Smooth muscle cell (in vitro differentiated cells): ENCODE results near the gene BTBD2. TPM values are rescaled to one million over a fixed set of nuclear protein-coding genes. Genes with fewer than 3 reads are reported as not detected.

Source experiments
- DNase-seq: peaks from one replicate; lab custom pipeline; 2025; ENCODE audit not compliant: unreplicated experiment; lab: John Stamatoyannopoulos, UW
- H2AFZ ChIP-seq: fragments of 200-600 bp; sonication (generic); 2 replicates; pipeline ENCODE4 v1.6.0; 2016; ENCODE audit warnings: antibody characterized with exemption, low read depth, mild to moderate bottlenecking
- H3F3A ChIP-seq: fragments of 200-600 bp; sonication (generic); 2 replicates; pipeline ENCODE4 v1.6.0; 2017; ENCODE audit warnings: antibody characterized with exemption, low read depth
- H3K27ac ChIP-seq: fragments of 200-600 bp; sonication (generic); 2 replicates; pipeline ENCODE4 v1.5.1; 2016; ENCODE audit warnings: low read depth, mild to moderate bottlenecking
- H3K27me3 ChIP-seq: fragments of 200-600 bp; sonication (generic); 2 replicates; pipeline ENCODE4 v1.6.1; 2016; ENCODE audit warnings: low read depth, mild to moderate bottlenecking
- H3K36me3 ChIP-seq: fragments of 200-600 bp; sonication (generic); 2 replicates; pipeline ENCODE4 v1.5.1; 2016; ENCODE audit warnings: low read depth
- H3K4me1 ChIP-seq: fragments of 200-600 bp; sonication (generic); 2 replicates; pipeline ENCODE4 v1.5.1; 2016; ENCODE audit warnings: low read depth
- H3K4me2 ChIP-seq: fragments of 200-600 bp; sonication (generic); 2 replicates; pipeline ENCODE4 v1.6.0; 2016; ENCODE audit warnings: mild to moderate bottlenecking
- H3K4me3 ChIP-seq: fragments of 200-600 bp; sonication (generic); 2 replicates; pipeline ENCODE4 v1.5.1; 2016; ENCODE audit warnings: mild to moderate bottlenecking
- H3K79me2 ChIP-seq: fragments of 200-600 bp; sonication (generic); 2 replicates; pipeline ENCODE4 v1.6.0; 2016; ENCODE audit warnings: low read depth, mild to moderate bottlenecking
- H3K9ac ChIP-seq: fragments of 200-600 bp; sonication (generic); 2 replicates; pipeline ENCODE4 v1.6.0; 2016; ENCODE audit warnings: low read depth
- H3K9me3 ChIP-seq: fragments of 200-600 bp; sonication (generic); replicated peaks from 2 replicates; pipeline ENCODE4 v1.5.1; 2016; ENCODE audit warnings: low read depth
- H4K20me1 ChIP-seq: fragments of 200-600 bp; sonication (generic); 2 replicates; pipeline ENCODE4 v1.6.0; 2016; ENCODE audit warnings: low read depth
- WGBS: methylation state at CpG from one replicate; pipeline ENCODE4 v1.1.7; 2016; ENCODE audit warnings: low lambda C conversion rate; 5-methylcytosine and 5-hydroxymethylcytosine counted together
- polyA plus RNA-seq: library from polyadenylated mRNA; unstranded; fragments of >200 nt; fragmentation: Nextera tagmentation; extraction: Ambion mirVana; gene quantifications from 2 replicates; pipeline ENCODE4 v1.2.1, GENCODE V29; 2016
- total RNA-seq: library from RNA; depleted of rRNA; stranded (reverse); fragments of >200 nt; gene quantifications from 2 replicates; pipeline ENCODE4 v1.2.3, GENCODE V29; 2014
- TF ChIP-seq, protein P1 (sequence below): fragments of 200-600 bp; sonication (generic); IDR thresholded peaks from 2 replicates; pipeline ENCODE4 v1.5.1; 2017; ENCODE audit warnings: borderline replicate concordance, mild to moderate bottlenecking, antibody characterized with exemption; ENCODE audit not compliant: insufficient read depth, poor library complexity, severe bottlenecking

BTBD2 gene
- total and polyA plus RNA-seq, 2 experiments from 2014 or later: 37.8 to 63.2 TPM

GRCh38 chr19:1962674-1963073 is 52.8 kb downstream of the BTBD2 start:
- H3K9ac ChIP-seq: no peak overlapping the region
- TF ChIP-seq, protein P1, sequence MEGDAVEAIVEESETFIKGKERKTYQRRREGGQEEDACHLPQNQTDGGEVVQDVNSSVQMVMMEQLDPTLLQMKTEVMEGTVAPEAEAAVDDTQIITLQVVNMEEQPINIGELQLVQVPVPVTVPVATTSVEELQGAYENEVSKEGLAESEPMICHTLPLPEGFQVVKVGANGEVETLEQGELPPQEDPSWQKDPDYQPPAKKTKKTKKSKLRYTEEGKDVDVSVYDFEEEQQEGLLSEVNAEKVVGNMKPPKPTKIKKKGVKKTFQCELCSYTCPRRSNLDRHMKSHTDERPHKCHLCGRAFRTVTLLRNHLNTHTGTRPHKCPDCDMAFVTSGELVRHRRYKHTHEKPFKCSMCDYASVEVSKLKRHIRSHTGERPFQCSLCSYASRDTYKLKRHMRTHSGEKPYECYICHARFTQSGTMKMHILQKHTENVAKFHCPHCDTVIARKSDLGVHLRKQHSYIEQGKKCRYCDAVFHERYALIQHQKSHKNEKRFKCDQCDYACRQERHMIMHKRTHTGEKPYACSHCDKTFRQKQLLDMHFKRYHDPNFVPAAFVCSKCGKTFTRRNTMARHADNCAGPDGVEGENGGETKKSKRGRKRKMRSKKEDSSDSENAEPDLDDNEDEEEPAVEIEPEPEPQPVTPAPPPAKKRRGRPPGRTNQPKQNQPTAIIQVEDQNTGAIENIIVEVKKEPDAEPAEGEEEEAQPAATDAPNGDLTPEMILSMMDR: no peak
- no peaks in the 10 kb centered on the region for H3K36me3 ChIP-seq
- WGBS: over 99% methylated on average over 23 of the region's 23 CpGs
- peaks cover 65% of the 10 kb centered on the region for H3K79me2 ChIP-seq
- H3K4me1 ChIP-seq: no peaks in the 10 kb centered on the region
- H3F3A ChIP-seq: no peaks in the 10 kb centered on the region
- no peak overlapping the region for H2AFZ ChIP-seq
- H3K9me3 ChIP-seq: no peaks in the 10 kb centered on the region
- H3K4me2 ChIP-seq: no peak overlapping the region
- no peak overlapping the region for H3K4me3 ChIP-seq
- peaks cover 94% of the 10 kb centered on the region for H4K20me1 ChIP-seq
- H3K27ac ChIP-seq: no peak overlapping the region
- H3K27me3 ChIP-seq: no peaks in the 10 kb centered on the region
- no peak for DNase-seq

GRCh38 chr19:1961000-1961883 is 54.3 kb downstream of the BTBD2 start:
- Histone ChIP-seq H3F3A (no peaks in the 10 kb centered on the region), H3K27ac (no peak overlapping the region), H3K9me3 (no peaks in the 10 kb centered on the region), H3K79me2 (peaks cover 67% of the 10 kb centered on the region), H3K27me3 (no peaks in the 10 kb centered on the region), H3K9ac (no peak overlapping the region), H4K20me1 (peaks cover 95% of the 10 kb centered on the region), H3K36me3 (no peaks in the 10 kb centered on the region), H3K4me2 (no peak overlapping the region), H3K4me3 (no peak overlapping the region), H2AFZ (no peak overlapping the region), H3K4me1 (no peaks in the 10 kb centered on the region)
- TF ChIP-seq, protein P1: no peak
- DNase-seq: no peak
- WGBS: 95% methylated on average over 39 of the region's 42 CpGs

DNA sequence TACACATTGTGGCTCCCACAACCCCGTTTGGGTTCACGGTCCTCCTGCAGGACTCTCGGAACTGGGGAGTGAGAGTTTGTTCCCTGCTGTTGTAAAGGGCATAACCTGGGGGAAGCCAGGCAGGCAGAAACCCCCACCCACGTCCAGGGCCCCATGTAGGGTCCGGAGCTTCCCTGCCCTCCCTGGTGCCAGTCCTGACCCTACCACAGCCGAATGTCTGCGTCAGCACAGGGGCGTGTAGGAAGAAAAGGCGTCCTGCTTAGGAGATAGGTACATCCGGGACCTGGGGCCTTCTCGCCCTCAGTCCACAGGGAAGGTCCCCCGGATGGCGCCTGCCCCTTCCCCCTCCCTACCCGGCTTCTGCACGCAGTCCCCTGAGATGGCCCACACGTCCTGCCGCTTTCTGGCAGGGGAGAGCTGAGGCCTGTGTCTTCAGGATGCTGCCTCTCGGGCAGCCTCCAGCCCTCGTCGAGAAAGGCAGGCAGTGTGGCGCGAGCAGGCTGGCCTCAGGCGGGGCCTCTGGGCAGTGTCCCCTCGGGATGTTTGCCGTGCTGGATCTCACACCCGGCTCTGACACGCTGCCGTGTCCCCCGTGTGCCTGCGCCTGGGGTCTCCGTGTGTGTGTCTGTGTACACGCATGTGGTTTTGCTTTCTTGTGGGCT is 55.5 kb downstream of the BTBD2 start:
- H4K20me1 ChIP-seq: peaks cover 95% of the 10 kb centered on the region
- H3K4me1 ChIP-seq: no peaks in the 10 kb centered on the region
- TF ChIP-seq, protein P1: no peak
- no peaks in the 10 kb centered on the region for H3K36me3 ChIP-seq
- no peaks in the 10 kb centered on the region for H3F3A ChIP-seq
- H3K27me3 ChIP-seq: no peaks in the 10 kb centered on the region
- DNase-seq: no peak
- no peak overlapping the region for H3K27ac ChIP-seq
- no peaks in the 10 kb centered on the region for H3K9me3 ChIP-seq
- no peak overlapping the region for H3K4me2 ChIP-seq
- H3K9ac ChIP-seq: no peak overlapping the region
- 98% methylated on average over 30 of the region's 32 CpGs for WGBS
- no peak overlapping the region for H3K4me3 ChIP-seq
- H3K79me2 ChIP-seq: peaks cover 74% of the 10 kb centered on the region
- no peak overlapping the region for H2AFZ ChIP-seq
